Muscle layer of duodenum (tissue), 2 donors: ENCODE results near the gene KCTD5.
"Not testable (repeated sequence)": the region's sequence is repeated elsewhere in the genome, so short reads cannot be mapped to it uniquely, and the experiment has no call there.

Experiments used
- H3K27ac ChIP-seq: one replicate; pipeline ENCODE4 v1.7.0; 2013; ENCODE audit warnings: mild to moderate bottlenecking, low read length
- H3K27me3 ChIP-seq: one replicate; pipeline ENCODE4 v1.7.0; 2013; ENCODE audit warnings: low read depth, mild to moderate bottlenecking, control low read depth, low read length
- H3K36me3 ChIP-seq, 2 donors: one replicate each; pipeline ENCODE4 v1.7.0; 2013; ENCODE audit warnings: low read length in 2 of 2, control low read depth in 1 of 2, mild to moderate bottlenecking in 1 of 2; ENCODE audit not compliant: insufficient read depth in 2 of 2, control insufficient read depth in 1 of 2
- H3K4me1 ChIP-seq, 2 donors: one replicate each; pipeline ENCODE4 v1.7.0; 2013; ENCODE audit warnings: low read length in 2 of 2, mild to moderate bottlenecking in 2 of 2, control low read depth in 1 of 2, moderate library complexity in 1 of 2; ENCODE audit not compliant: insufficient read depth in 2 of 2, control insufficient read depth in 1 of 2
- H3K4me3 ChIP-seq, 2 donors: one replicate each; pipeline ENCODE4 v1.7.0; 2013; ENCODE audit warnings: low read length in 2 of 2, low read depth in 1 of 2, mild to moderate bottlenecking in 1 of 2
- H3K9me3 ChIP-seq, 2 donors: one replicate each; pipeline ENCODE4 v1.7.0; 2013; ENCODE audit warnings: low read length in 2 of 2, control low read depth in 1 of 2, mild to moderate bottlenecking in 1 of 2; ENCODE audit not compliant: control insufficient read depth in 1 of 2
- donor health status: healthy.

KCTD5 gene

DNA sequence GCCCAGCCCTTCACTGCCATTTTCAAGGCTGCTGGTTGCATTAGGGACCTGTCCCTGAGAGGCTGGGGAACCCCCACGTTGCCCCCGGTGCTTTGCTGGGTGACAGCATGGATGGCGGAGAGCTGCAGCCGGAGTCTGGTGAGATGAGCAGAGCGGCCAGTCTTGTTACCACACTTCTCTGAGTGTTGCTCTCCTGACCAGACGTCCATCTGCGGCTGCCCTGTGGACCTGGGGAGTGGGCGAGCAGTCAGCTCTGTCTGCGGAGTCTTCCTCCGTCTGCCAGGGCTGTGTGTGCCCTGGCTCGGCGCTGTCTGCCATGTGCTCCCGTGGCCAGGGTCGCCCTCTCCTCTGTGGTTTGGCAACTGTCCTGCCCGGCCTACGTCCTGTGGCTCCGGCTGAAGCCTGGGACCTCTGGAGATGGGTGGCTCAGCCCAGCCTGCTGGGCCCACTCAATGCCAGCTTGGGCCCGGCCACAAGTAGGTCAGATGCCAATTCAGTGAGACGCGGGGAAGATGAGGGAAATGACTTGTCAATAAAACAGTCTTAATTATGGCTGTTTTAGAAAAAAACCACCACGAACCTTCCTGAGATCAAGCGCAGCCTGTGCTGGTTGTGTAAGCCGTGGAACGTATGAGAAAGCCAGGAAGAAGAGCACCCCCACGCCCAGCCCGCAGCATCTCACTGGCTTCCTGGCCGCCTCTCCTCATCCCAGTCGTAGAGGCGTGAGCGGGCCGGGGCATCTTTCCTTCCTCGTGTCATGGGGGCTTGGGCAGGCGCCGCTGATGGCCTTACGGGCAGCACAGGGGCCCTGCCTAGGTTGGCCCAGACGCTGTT, 7.9 kb downstream of the KCTD5 start:
- H3K4me1 ChIP-seq: peaks cover 0 to 23% of the 10 kb centered on the region in 2 donors
- H3K27me3 ChIP-seq: no peaks in the 10 kb centered on the region
- no peaks in the 10 kb centered on the region for H3K9me3 ChIP-seq
- H3K27ac ChIP-seq: no peak overlapping the region
- H3K36me3 ChIP-seq: peaks cover 0 to 11% of the 10 kb centered on the region in 2 donors
- H3K4me3 ChIP-seq: no peak overlapping the region

DNA sequence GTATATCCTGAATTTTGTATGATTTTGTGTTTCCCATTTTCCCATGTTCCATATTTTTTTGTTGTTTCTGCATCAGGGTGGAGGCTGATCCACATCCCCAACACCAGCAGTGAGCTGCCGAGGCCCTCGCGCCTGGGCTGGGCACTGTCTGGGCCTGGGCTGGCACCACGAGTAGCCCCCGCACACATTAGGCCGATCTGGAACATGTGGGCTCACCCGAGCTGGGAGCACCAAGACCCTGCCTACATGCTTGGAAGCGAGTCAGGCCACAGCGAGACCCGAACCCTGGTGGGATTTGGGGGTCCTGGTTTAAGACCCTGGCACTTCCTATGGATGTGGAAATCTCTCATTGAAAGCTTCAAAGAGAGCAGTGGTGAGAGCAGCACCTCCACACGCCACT, 8.5 kb downstream of the KCTD5 start:
- Histone ChIP-seq H3K36me3 (peaks cover 0 to 11% of the 10 kb centered on the region in 2 donors), H3K9me3 (no peaks in the 10 kb centered on the region), H3K27me3 (no peaks in the 10 kb centered on the region), H3K4me3 (no peak overlapping the region), H3K27ac (no peak overlapping the region), H3K4me1 (peaks cover 0 to 23% of the 10 kb centered on the region in 2 donors)

DNA sequence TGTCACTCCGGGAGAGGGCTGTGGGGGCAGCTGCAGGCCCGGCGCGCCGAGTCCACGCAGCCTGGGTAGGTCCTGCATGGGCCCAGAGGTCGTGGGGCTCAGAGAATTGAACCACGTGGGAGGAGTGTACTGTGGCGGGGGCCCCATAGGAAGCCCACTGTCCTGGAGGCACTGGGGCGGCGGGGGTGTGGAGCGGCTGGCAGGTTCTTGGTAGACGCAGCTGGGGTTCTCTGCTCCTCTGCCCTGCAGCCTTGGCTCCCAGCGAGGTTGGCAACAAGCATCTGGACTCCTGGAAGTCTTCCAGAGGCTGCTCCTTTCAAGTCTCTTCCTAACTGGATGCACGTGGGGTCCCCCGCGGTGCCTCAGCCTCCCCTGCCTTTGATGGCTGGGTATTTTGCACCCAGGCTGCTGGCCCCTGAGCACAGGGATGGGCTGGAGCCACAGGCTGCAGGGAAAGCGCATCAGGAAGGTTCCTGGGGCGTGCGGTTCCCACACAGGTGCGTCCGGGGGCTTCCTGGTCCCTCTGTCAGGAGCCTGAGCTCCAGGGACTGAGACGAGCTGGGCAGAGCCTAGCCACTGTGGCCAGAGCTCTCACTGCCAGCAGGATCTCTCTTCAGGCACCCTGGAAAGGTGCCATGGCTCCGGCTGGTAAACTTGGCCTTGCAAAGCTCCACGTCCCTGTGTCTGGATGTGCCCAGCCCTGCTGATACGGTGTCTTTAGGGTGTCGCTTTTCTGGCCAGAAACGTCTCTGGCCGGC, 9.3 kb downstream of the KCTD5 start:
- Histone ChIP-seq H3K4me3 (no peak overlapping the region), H3K36me3 (peaks cover 0 to 13% of the 10 kb centered on the region in 2 donors), H3K27me3 (no peaks in the 10 kb centered on the region), H3K9me3 (no peaks in the 10 kb centered on the region), H3K4me1 (peaks cover 0 to 23% of the 10 kb centered on the region in 2 donors), H3K27ac (no peak overlapping the region)

DNA sequence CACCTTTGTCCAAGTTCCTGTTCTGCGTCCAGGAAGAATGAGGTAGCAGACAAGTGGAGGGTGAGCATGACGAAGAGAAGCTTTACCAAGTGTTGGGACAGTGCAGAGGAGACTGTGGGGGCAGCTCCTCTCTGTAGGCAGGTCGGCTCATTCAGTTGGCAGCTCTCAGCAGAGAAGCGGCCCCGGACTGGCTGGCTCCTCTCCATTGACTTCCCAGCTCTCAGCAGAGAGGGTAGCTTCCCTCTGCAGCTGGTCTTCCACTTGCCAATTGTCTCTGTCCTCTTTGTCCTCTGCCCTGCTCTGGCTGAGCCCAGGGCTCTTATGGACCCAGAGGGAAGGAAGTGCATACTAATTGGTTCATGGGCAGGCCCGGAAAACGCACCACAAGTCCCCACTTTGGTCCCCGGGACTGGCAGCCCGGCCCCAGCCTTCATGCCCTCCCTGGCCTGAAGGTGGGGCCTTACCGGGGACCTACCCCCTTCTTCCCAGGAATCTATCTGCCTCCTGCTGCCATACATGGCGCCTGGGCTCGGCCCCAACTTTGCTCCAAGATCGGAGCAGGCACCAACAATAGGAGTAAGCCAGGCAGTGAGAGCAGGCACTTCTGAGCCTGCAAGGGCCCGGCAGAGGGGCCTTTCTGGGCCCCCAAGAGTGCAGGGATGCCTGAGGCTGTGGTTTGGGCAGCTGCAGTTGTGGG, 10.1 kb downstream of the KCTD5 start:
- H3K9me3 ChIP-seq: no peaks in the 10 kb centered on the region
- H3K36me3 ChIP-seq: peaks cover 2 to 21% of the 10 kb centered on the region in 2 donors
- H3K27ac ChIP-seq: no peak overlapping the region
- no peaks in the 10 kb centered on the region for H3K27me3 ChIP-seq
- H3K4me1 ChIP-seq: peaks cover 0 to 23% of the 10 kb centered on the region in 2 donors
- peak overlapping the region in 1 of 2 donors; percentile 24 for H3K4me3 ChIP-seq

GRCh38 chr16:2692948-2693651, 10.8 kb downstream of the KCTD5 start:
- no peaks in the 10 kb centered on the region for H3K9me3 ChIP-seq
- H3K36me3 ChIP-seq: peaks cover 8 to 28% of the 10 kb centered on the region in 2 donors
- H3K4me1 ChIP-seq: peaks cover 0 to 23% of the 10 kb centered on the region in 2 donors
- no peaks in the 10 kb centered on the region for H3K27me3 ChIP-seq
- H3K27ac ChIP-seq: no peak overlapping the region
- H3K4me3 ChIP-seq: peak overlapping the region in 1 of 2 donors; percentile 24

DNA sequence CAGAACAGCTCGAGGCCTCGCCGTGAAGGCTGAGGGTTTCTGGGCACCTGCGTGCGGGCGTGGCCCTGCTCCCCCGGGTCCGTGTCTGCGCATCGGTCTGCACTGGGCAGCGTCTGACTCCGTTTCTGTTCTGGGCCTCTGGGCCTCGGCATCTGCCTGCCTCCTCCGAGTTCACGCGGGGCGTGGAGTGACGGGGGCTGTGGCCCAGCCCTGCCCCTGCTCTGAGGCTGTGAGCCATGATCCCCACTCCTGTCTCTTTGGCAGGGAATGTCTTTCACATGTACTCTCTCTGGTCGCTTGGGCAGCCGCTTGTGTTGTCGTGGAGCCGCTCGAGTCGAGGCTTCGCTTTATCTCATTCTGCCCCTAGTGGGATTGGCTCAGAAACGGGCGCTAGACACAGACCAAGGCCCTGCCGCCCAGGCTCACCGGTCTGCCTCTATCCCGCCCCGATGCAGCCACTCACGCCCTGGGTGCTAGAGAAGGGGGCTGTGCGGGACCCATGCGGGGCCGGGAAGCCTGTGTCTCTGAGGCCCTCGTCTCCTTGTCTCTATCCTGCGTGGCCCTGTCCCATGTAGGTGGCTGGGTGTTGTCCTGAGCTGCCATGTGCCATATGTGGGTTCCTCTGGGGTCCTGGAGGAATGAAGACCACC, 14.4 kb downstream of the KCTD5 start:
- H3K36me3 ChIP-seq: peaks cover 26 to 48% of the 10 kb centered on the region in 2 donors
- not testable (repeated sequence) for H3K4me3 ChIP-seq

DNA sequence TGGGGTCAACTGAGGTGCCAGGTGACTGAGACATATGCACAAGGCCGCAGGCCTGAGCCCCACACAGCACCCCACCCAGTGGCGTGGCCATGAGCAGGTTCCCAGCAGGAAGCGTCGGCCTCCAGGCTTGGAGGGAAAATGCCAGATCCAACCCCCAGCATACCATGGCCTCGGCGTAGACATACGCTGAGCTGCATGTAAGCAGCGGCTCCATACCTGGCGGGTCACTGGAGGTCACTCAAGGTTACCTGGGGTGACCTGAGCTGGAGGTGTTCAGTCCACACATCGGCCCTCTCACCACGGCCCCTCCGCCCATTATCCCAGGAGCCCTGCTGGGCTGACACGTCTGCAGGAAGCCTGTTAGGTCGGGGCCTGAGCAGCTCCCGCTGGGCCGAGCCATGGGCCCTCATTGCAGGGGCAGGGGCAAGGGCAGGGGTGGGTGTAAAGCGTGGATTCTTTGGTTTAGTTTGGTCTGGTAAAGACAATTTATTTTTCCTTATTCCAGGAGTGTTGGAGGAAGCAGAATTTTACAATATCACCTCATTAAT, 15.2 kb downstream of the KCTD5 start:
- Histone ChIP-seq H3K9me3 (no peaks in the 10 kb centered on the region), H3K27ac (no peak overlapping the region), H3K27me3 (no peaks in the 10 kb centered on the region), H3K4me3 (no peak overlapping the region), H3K36me3 (peaks cover 31 to 56% of the 10 kb centered on the region in 2 donors), H3K4me1 (peaks cover 0 to 12% of the 10 kb centered on the region in 2 donors)

More for the DNA sequence above, 14.4 kb downstream of the KCTD5 start:
- peaks cover 0 to 16% of the 10 kb centered on the region in 2 donors for H3K4me1 ChIP-seq
- H3K27ac ChIP-seq, H3K27me3 ChIP-seq, H3K9me3 ChIP-seq: not testable (repeated sequence)

DNA sequence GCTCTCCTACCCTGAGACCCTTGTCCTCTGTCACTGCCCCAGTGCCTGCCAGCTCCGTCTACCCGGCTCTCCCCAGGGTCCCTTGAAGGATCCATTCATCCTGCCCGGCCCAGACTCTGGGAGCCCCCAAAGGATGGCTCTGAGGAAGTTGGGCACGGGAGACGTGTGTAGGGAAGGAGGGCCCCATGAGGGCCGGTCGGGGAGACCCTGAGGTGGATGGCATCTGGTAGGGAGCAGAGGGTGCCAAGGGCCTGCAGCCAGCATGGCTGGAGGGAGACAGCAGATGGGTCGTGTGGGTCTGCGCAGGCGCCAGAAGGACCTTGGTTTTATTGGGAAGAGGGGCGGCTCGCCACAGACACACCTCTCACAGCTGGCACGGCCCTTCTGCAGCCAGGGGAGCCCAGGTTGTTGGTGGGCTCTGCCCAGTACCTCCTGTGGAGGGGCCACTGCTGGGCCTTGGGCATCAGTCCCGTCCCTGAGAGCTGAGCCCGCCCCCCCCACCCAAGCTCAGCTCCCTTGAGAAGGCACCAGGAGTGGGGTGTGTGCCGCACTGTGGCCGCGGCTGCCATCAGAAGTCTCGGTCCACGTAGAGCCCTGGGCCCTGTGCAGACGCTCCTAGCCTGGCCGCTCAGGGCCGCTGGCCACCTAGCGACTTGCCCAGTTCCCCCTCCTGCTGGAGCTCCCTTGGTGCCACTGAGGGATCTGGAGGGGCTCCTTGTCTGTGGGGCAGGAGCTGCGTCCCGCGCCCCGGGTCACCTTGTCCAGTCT, 16.0 kb downstream of the KCTD5 start:
- no peak overlapping the region for H3K4me3 ChIP-seq
- H3K27ac ChIP-seq: no peak overlapping the region
- peaks cover 0 to 3% of the 10 kb centered on the region in 2 donors for H3K4me1 ChIP-seq
- no peaks in the 10 kb centered on the region for H3K27me3 ChIP-seq
- peaks cover 37 to 64% of the 10 kb centered on the region in 2 donors for H3K36me3 ChIP-seq
- H3K9me3 ChIP-seq: no peaks in the 10 kb centered on the region

DNA sequence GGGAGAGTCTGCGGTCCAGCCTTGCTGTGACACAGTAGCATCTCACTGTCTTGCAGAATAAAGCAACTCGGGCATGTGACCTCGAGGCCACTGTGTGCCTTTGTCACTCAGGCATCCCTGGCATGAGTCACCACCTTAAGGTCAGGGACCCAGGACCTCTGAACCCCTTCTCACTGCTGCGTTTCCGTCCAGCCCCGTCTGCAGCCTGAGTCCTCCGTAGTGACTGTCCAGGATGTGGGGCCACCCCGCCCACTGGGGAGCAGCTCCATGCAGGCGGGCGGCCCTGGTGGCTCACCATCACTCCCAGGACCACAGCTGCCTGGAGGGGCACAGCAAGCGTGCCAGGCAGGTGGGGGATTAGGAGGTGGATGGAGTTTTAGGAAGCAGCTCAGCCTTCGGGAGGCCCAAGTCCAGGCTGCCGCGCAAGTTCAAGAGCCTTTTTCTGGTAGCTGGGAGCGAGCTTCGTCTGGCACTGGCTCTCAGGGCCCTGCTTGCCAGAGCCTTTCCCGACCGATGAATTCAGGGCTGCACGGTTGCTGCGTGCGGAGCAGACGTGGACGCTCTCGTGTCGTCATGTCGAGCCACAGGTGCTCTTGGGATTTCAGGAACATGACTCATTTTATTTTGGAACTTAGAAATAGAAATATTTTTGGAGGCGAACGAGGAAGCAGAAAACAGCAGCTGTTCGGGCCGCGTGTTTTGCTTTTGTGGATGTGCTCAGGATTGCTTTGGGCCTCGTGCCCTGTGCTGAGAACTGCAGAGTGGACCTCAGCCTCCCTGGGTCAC, 16.8 kb downstream of the KCTD5 start:
- H3K27ac ChIP-seq: no peak overlapping the region
- H3K36me3 ChIP-seq: peaks cover 37 to 72% of the 10 kb centered on the region in 2 donors
- H3K27me3 ChIP-seq: no peaks in the 10 kb centered on the region
- H3K9me3 ChIP-seq: no peaks in the 10 kb centered on the region
- no peak overlapping the region for H3K4me3 ChIP-seq
- no peaks in the 10 kb centered on the region for H3K4me1 ChIP-seq
